HS-27A (cell line): ENCODE measurements around the gene LMBR1.

Experiments used
- DNase-seq: peaks from one replicate; pipeline ENCODE4 v3.0.0-alpha.2; 2012; ENCODE audit warnings: low read depth, missing footprints

LMBR1 gene

GRCh38 chr7:156692849-156693248 lies 200.1 kb downstream of the LMBR1 start:
- DNase-seq: no peak

DNA sequence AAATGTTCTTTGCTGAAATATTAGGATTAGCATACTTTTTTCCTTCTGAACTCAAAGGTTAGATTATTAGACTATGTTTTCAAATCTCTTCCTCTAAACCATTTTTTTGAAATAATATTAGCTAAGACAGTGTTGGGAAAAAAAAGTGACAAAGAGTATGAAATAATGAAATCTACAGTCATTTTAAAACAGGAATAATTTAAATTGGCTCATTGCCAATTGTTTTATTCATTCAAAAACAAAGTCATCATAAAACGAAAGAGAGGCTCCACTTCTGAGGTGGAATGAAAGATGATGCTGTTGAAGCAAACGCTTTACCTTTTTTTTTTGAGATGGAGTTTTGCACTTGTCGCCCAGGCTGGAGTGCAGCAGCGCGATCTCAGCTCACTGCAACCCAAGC lies 201.2 kb downstream of the LMBR1 start:
- no peak for DNase-seq

DNA sequence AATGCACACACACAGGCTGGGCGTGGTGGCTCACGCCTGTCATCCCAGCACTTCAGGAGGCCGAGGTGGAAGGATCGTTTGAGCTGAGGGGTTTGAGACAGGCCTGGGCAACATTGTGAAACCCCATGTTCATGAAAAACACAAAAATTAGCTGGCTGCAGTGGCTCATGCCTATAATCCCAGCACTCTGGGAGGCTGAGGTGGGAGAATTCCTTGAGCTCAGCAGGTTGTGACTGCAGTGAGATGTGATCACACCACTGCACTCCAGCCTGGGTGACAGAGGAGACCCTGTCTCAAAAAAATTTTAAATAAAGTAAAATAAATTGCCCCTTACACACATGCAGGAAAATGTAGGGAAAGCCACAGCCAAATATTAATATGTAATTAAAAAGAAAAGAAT lies 208.3 kb downstream of the LMBR1 start:
- DNase-seq: no peak

DNA sequence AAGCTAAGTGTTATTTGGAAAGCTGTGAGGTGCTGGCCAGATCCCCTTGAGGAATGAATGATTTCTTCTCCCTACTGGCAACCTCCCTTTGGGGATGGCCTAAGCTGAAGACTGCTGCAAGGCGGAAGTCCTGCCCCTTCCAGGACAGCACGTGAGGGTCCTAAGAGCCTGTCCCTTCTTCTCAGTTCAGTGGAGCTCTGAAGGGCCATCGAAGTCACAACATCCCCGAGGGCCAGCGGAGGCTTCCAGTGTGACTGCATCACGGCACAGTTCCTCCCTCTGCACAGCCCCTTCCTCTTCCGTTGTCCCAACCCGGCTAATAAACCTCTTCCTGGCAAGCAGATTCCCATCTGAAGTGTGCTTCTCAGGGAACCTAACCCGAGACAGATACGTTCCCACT lies 208.7 kb downstream of the LMBR1 start:
- no peak for DNase-seq

GRCh38 chr7:156682928-156683327 lies 210.1 kb downstream of the LMBR1 start:
- DNase-seq: no peak

DNA sequence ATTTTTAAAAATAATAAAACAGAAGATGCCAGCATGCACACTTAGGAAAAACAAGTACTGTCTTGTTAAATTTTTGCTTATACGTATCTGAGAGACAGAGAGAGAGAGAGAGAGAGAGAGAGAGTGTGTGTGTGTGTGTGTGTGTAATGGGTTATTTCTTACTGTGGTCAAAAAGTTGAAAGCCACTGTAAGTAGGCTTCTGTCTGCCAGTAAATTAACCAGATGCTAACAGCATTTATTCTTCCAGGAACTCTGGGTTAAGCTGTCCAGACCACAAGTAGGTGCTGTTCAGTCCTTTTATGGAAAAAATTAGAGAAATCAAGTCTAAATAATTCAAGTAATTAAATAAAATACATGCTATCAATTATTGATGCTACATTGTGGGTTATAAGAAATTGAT lies 212.7 kb downstream of the LMBR1 start:
- no peak for DNase-seq

GRCh38 chr7:156677374-156678054 lies 215.5 kb downstream of the LMBR1 start:
- DNase-seq: no peak

- DNase-seq: no peak
These were observed 216.7 kb downstream of the LMBR1 start for GRCh38 chr7:156676263-156676662.

- no peak for DNase-seq
These were observed 217.3 kb downstream of the LMBR1 start for GRCh38 chr7:156675721-156676120.

DNA sequence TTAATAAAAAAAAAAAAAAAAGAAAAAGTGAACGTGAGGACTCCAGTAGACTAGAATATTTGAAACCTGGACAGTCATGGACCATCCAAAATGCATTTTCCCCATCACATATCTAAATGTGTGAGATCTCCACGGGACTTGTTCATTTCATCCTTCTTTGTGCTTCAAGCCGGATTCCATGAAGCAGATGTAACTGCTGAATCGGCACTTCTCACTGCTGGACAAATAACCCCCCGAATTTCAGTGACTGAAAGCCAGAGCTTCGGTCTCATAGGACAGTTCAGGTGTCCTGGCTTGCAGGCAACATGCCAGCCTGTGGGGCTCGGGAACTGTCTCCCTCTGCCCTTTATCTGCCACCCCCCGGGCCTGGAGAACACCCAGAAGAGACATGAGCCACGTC lies 219.1 kb downstream of the LMBR1 start:
- DNase-seq: no peak

DNA sequence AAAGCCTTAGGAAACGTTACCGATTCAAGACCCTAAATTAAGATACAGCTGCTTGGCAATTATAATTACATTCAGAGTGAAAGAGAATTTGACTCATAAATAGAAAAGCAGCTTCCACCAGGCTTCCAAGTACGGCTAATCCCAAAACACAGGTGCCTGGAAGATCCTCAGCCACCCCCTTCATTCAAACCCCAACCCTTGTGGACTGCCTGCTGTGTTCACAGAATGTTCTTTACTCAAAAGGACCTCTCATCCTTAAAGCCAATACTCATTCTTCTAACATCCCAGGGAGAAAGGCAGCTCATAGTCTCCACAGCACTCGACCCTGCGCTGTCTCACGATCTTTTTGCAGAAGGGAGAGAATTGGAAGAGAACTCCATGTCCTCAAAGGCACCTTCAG lies 219.5 kb downstream of the LMBR1 start:
- DNase-seq: no peak

DNA sequence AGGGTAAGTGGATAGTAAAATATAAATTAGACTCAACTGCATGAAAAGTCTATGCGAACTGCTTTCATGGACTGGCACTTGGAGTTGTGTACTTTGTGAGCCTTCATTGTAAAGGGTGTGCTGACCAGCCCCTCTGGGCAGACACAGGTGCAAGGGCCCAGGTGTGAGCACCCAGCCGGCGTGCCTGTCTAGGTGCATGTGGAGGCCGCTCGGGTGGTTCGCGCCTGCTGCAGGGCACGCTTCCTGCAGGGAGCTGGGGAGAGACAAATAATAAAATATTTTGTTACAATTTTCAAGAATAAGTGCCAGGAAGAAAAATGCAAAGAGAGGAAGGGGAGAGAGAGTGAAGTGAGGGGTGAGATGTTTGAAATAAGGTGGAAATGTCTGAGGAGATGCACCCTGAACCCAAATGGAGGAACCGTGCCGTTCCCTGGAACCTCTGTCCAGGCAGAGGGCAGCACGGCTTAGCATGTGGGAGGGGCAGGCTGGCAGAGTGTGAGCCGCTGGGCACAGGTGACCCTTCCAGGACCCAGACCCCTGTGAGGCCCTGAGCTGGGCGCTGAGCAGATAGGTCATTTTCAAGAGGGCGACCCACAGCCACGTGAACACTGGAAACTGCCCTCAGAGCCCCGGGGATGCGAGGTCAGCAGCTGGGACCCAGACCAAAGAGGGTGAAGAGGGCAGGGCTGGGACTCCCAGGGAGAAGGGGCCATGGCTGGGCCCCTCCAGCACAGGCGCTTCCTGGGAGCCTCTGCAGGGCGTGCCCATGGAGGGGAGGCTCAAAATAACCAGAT lies 223.8 kb downstream of the LMBR1 start:
- no peak for DNase-seq

DNA sequence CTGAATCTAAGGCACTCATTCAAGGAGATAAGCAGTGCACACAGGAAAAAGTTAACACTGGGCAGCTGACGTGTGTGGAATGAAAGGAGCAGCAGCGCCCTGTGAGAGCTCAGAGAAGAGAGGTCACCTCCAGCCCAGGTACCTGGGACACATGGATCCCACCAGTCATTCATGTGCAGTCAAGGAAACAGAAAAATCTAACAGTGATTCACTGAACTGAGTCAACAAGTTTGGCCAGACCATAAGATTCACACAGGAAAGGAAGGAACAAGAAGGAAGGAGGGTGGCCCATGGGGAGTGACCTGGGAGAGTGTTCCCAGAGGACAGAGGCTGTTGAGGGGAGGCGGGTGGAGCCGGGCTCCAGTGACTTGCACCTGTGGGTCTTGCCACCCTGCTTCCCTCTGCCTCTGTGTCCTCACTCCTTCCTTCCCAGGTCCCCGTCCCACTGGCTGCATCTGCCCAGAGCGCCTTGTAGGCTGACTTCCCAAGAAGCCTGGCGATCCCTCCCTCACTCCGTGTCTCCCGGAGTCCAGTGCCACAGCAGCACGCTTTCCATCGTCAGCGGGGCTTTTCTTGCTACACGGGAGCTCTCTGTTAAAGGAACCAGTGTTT lies 224.7 kb downstream of the LMBR1 start:
- DNase-seq: no peak

DNA sequence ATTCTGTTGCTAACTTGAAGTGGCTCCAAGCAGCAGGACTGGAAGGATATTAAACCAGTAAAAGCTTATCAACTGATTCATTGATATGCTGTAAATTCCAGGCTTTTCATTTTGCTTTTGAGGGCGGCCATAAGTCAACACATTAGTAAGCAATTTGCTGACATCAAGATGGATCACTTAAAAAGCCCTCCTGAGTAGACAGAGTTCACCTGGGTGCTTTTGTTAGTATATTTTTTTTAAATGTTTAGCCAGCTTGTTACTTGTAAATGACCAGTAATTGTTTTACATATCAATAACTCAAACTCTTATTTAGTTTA lies 225.9 kb downstream of the LMBR1 start:
- DNase-seq: no peak

DNA sequence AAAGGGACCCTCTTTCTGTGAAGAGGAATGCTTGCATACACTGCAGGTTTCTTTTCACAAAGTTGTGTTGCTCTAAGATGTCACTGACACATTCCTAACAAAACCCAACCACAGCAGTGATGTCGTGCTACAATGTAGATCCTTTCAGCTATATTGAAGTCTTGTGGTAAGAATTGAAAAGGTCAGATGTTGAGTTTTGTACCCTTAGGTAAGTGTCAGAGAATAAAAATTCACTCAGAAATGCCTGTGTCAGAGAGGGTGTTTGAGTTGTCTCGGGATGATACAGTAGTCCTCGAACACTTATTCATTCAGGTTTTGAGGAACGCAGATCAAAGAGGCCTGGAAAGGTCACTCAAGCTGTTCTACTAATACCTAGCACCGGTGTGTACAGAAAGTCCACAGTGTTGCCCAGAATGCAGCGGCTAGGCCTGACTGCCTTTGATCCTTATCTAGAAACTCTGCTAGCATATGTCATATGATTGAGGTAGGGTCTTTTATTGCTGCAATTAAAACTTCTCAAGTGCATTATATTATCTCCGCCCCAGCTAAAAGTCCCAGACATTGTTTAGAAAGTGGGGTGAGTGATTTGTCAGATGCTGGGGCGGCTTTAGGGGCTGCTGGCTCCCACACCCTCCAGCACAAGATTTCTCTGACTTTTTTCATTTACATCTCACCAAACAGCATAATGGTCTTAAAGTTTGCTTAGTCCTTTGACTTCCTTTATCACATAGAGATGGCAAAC lies 226.4 kb downstream of the LMBR1 start:
- DNase-seq: no peak

GRCh38 chr7:156665101-156665500 lies 227.9 kb downstream of the LMBR1 start:
- no peak for DNase-seq

- no peak for DNase-seq
These were observed 230.7 kb downstream of the LMBR1 start for GRCh38 chr7:156662277-156662676.

DNA sequence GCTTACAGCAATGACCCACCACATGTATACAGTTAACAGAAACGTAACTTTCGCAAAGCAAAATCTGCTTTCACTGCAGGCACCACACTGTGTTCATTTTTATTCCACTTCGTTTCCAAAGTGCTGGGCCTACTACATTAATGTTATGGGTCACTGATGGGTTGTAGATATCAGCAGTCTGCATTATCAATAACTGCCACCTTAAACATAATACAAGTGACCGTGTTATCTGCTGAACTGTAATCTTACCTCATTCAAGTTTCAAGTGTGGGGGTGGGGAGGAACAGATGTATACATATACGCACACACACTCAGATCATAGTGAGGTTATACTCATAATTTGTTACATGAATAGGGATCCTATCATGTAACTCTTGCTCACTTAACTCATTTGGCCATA lies 231.3 kb downstream of the LMBR1 start:
- DNase-seq: no peak

- no peak for DNase-seq
These were observed 233.0 kb downstream of the LMBR1 start for GRCh38 chr7:156659961-156660360.

GRCh38 chr7:156659203-156659602 lies 233.8 kb downstream of the LMBR1 start:
- no peak for DNase-seq

DNA sequence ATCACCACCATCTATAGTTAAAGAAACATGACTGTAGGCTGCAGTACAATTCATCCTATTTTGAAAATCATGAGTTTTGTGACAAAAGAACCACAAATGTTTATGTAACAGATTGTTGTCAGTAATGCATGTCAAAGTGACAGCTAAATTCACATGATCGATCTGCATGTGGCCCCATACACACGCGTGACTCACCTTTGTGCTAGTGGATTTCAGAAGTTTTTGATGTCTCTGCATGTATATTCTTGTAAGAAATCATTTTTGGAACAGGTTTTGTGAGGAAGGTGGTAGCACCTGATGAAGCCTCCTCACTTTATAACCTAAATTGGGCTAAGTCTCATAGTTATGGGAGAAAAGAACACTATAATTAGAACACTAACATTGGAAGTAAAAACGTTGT lies 235.3 kb downstream of the LMBR1 start:
- DNase-seq: no peak

- no peak for DNase-seq
These were observed 236.4 kb downstream of the LMBR1 start for GRCh38 chr7:156656598-156656997.

DNA sequence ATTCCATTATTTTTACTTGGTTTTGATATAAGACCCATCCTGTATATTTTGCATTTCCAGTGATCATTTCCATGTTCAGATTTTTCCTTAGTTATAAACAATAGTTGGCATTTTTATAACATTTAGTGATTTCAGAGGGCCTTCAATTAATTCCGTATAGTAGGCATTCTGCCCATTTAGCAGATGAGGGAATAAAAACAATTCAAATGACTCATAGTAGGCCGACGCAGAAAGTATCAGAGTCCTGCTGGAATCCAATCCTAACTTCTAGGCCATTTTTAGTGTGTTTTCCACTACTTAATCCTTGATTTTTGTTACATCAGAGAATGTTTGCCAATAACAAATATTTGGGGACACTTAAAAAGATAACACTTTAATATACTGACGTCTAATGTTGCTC lies 237.0 kb downstream of the LMBR1 start:
- no peak for DNase-seq
